ENCODE measurements around the gene USF1. TPM values are rescaled to one million over a fixed set of nuclear protein-coding genes. Genes with fewer than 3 reads are reported as not detected.

USF1 gene
- total RNA-seq, 1 experiment from 2014 or later = 59.2 TPM

DNA sequence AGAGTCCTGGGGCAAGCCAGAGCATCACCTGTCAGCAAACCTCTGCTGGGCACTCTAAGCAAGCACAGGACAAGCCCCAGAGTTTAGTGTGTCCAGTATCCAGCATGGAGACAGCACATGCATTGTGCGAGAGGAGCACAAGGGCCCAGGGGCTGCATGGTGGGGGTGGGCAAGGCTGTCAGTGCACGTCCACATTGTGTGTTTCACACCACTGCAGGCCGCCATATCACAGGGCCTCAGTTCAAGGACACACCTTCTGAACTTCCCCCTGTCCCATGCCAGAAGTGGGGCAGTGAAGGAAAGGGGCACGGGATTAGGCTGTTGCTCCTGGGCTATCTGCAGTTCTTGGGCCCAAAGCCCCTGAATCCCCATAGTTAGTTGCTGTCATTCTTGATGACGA is 6.2 kb downstream of the USF1 start:
- TF ChIP-seq, protein P1, sequence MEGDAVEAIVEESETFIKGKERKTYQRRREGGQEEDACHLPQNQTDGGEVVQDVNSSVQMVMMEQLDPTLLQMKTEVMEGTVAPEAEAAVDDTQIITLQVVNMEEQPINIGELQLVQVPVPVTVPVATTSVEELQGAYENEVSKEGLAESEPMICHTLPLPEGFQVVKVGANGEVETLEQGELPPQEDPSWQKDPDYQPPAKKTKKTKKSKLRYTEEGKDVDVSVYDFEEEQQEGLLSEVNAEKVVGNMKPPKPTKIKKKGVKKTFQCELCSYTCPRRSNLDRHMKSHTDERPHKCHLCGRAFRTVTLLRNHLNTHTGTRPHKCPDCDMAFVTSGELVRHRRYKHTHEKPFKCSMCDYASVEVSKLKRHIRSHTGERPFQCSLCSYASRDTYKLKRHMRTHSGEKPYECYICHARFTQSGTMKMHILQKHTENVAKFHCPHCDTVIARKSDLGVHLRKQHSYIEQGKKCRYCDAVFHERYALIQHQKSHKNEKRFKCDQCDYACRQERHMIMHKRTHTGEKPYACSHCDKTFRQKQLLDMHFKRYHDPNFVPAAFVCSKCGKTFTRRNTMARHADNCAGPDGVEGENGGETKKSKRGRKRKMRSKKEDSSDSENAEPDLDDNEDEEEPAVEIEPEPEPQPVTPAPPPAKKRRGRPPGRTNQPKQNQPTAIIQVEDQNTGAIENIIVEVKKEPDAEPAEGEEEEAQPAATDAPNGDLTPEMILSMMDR (conservative IDR thresholded peaks at IDR 0.05) = no peak
- H3K79me2 ChIP-seq (ENCODE audit: insufficient read depth, low read length) = peaks cover 3% of the 10 kb centered on the region; the same call in 1 of the 2 replicates
- Mint-ChIP-seq H3K27me3 (ENCODE audit: low read depth) (no peaks in the 10 kb centered on the region; the same call in 1 of the 2 replicates), H3K36me3 (ENCODE audit: insufficient read depth in 1 of 3, low read depth in 3 of 3) (peaks cover 32 to 49% (median 40%) of the 10 kb centered on the region in 3 experiments; a peak in 6 of 7 replicates), H3K4me3 (peak overlapping the region; percentile 57 to 82), H3K9me3 (no peaks in the 10 kb centered on the region; a peak in 1 of 5 replicates), H3K4me1 (peaks cover 22 to 39% of the 10 kb centered on the region in 2 experiments), H3K27ac (peak overlapping the region in 1 of 3 experiments; percentile 74; a peak in 1 of 7 replicates)
- H3K56ac ChIP-seq (ENCODE audit: insufficient read length, low read depth, low read length) = no peak overlapping the region
- peaks cover 8% of the 10 kb centered on the region for H3K23me2 ChIP-seq (ENCODE audit: insufficient read length, low read depth, low read length, poor library complexity, severe bottlenecking)
- WGBS (ENCODE audit: extremely low coverage, insufficient read length, low lambda C conversion rate) = no CpG with 5 or more reads among the region's 5 CpGs
- H3K23ac ChIP-seq (ENCODE audit: insufficient read length, low read depth, low read length) = no peak overlapping the region
- H3K9me3 ChIP-seq (ENCODE audit: control insufficient read depth, low read depth, low read length) = no peaks in the 10 kb centered on the region
- H4K8ac ChIP-seq (replicated peaks; ENCODE audit: insufficient read length, low read depth, low read length) = no peak overlapping the region
- no peaks in the 10 kb centered on the region for H3K27me3 ChIP-seq (ENCODE audit: insufficient read depth, low read length)
- H4K5ac ChIP-seq (ENCODE audit: insufficient read length, low read depth, low read length) = no peak overlapping the region
- H3K4ac ChIP-seq (ENCODE audit: low read depth, low read length) = no peak overlapping the region
- no peak overlapping the region for H2BK5ac ChIP-seq (ENCODE audit: insufficient read length, low read length)
- H2BK20ac ChIP-seq (ENCODE audit: low read depth, low read length, poor library complexity, severe bottlenecking) = no peak overlapping the region
- H3K9ac ChIP-seq (ENCODE audit: extremely low read depth, insufficient read length, low read length) = no peak overlapping the region
- no peak overlapping the region for H4K91ac ChIP-seq (ENCODE audit: insufficient read length, low read depth, low read length)
- no peak overlapping the region for H2AK5ac ChIP-seq (ENCODE audit: insufficient read length, low read length)
- H2BK120ac ChIP-seq (ENCODE audit: low read depth, low read length, poor library complexity, severe bottlenecking) = no peak overlapping the region
- no peak overlapping the region for H3K27ac ChIP-seq (ENCODE audit: insufficient read length, low read depth, low read length)
- H3K14ac ChIP-seq (ENCODE audit: insufficient read depth, low read length) = no peak overlapping the region
- no peaks in the 10 kb centered on the region for H4K20me1 ChIP-seq (ENCODE audit: control insufficient read depth, insufficient read depth, insufficient read length)
- peaks cover 2% of the 10 kb centered on the region for H3K4me1 ChIP-seq (ENCODE audit: insufficient read depth, low read length)
- H3K18ac ChIP-seq (ENCODE audit: insufficient read length, low read depth, low read length) = no peak overlapping the region
- H2BK15ac ChIP-seq (ENCODE audit: low read depth, low read length) = no peak overlapping the region
- H2AFZ ChIP-seq (ENCODE audit: low read length) = no peak overlapping the region
- no peak overlapping the region for H3T11ph ChIP-seq (ENCODE audit: low read length)
- H3K79me1 ChIP-seq (ENCODE audit: insufficient read depth, low read depth, low read length, poor library complexity, severe bottlenecking) = no peaks in the 10 kb centered on the region
- no peak for DNase-seq
- no peak overlapping the region for H3K4me2 ChIP-seq (ENCODE audit: insufficient read depth, insufficient read length, low read length)
- H2BK12ac ChIP-seq (ENCODE audit: insufficient read length, low read depth, low read length) = no peak overlapping the region
